H1 (cell line): ENCODE results near the gene TSHZ2. TPM values are rescaled to one million over a fixed set of nuclear protein-coding genes. Genes with fewer than 3 reads are reported as not detected.

Source experiments
- CTCF ChIA-PET: fragments of 300-600 bp; sonication (Branson Sonifier 250); formaldehyde crosslinking; loops from one replicate; lab custom pipeline; 2021; ENCODE audit not compliant: partially characterized antibody; lab: Charles Lee
- POLR2A ChIA-PET: fragments of 300-600 bp; sonication (Branson Sonifier 250); formaldehyde crosslinking; loops from one replicate; lab custom pipeline; 2021; ENCODE audit warnings: inconsistent platforms; ENCODE audit not compliant: partially characterized antibody; lab: Charles Lee
- DNase-seq, 2 experiments: peaks; one replicate each; pipeline versions ENCODE4 v3.0.0 to v3.0.0-alpha.2; 2010 to 2022; ENCODE audit warnings: low spot score in 2 of 2, low read depth in 1 of 2, mixed read lengths in 1 of 2
- FAIRE-seq: peaks from 2 replicates; lab custom pipeline; 2011; peaks lifted over from hg19 to GRCh38; lab: Jason Lieb, UNC
- H2AFZ ChIP-seq: 2 replicates; pipeline ENCODE4 v1.8.1; 2012; ENCODE audit warnings: low read length, inconsistent platforms
- H2AK5ac ChIP-seq: 2 replicates; pipeline ENCODE4 v1.6.1; 2013; ENCODE audit warnings: low read depth, low read length
- H2BK120ac ChIP-seq: replicated peaks from 2 replicates; pipeline ENCODE3; 2013; ENCODE audit warnings: low read depth, low read length, inconsistent platforms
- H2BK12ac ChIP-seq: 2 replicates; pipeline ENCODE4 v1.6.1; 2013; ENCODE audit warnings: low read depth, low read length
- H2BK15ac ChIP-seq: 2 replicates; pipeline ENCODE4 v1.6.1; 2013; ENCODE audit warnings: low read length
- H2BK20ac ChIP-seq: 2 replicates; pipeline ENCODE4 v1.6.1; 2013; ENCODE audit warnings: low read length
- H2BK5ac ChIP-seq: 2 replicates; pipeline ENCODE4 v1.6.1; 2013; ENCODE audit warnings: low read depth, low read length
- H3K14ac ChIP-seq: 2 replicates; pipeline ENCODE4 v1.6.1; 2013; ENCODE audit warnings: inconsistent platforms; ENCODE audit not compliant: insufficient read length
- H3K18ac ChIP-seq: 2 replicates; pipeline ENCODE4 v1.6.1; 2013; ENCODE audit warnings: low read length; ENCODE audit errors: extremely low read depth
- H3K23ac ChIP-seq: 2 replicates; pipeline ENCODE4 v1.6.1; 2013; ENCODE audit warnings: inconsistent platforms; ENCODE audit not compliant: insufficient read length
- H3K23me2 ChIP-seq: 2 replicates; pipeline ENCODE4 v1.6.1; 2013; ENCODE audit warnings: low read depth, low read length
- H3K27ac ChIP-seq: 2 replicates; pipeline ENCODE4 v1.6.1; 2011; ENCODE audit warnings: low read depth, low read length, inconsistent platforms
- H3K27me3 ChIP-seq, 4 experiments: replicated peaks in 1 of 4; 1 replicate in 1 of 4; 2 replicates in 3 of 4; pipeline versions ENCODE4 v1.6.1 to v1.8.1; 2011 to 2013; ENCODE audit warnings: low read length in 3 of 4, mild to moderate bottlenecking in 3 of 4, inconsistent platforms in 2 of 4, mixed read lengths in 2 of 4, moderate library complexity in 1 of 4; ENCODE audit not compliant: control insufficient read depth in 3 of 4, insufficient read depth in 3 of 4; ENCODE audit errors: extremely low read depth in 1 of 4
- H3K36me3 ChIP-seq, 4 experiments: 2 replicates each; pipeline versions ENCODE4 v1.6.1 to v1.8.1; 2011 to 2013; ENCODE audit warnings: mild to moderate bottlenecking in 4 of 4, low read length in 3 of 4, moderate library complexity in 2 of 4, control low read depth in 1 of 4, inconsistent platforms in 1 of 4; ENCODE audit not compliant: insufficient read depth in 4 of 4, control insufficient read depth in 2 of 4
- H3K4ac ChIP-seq: replicated peaks from 2 replicates; pipeline ENCODE3; 2013; ENCODE audit warnings: low read length, low read depth, mixed read lengths, inconsistent platforms; ENCODE audit not compliant: insufficient read length
- H3K4me1 ChIP-seq, 4 experiments: replicated peaks in 1 of 4; 1 replicate in 1 of 4; 2 replicates in 3 of 4; pipeline versions ENCODE4 v1.6.1 to v1.8.1; 2011 to 2013; ENCODE audit warnings: low read length in 3 of 4, inconsistent platforms in 2 of 4, mixed read lengths in 1 of 4; ENCODE audit not compliant: insufficient read depth in 4 of 4, control insufficient read depth in 3 of 4
- H3K4me2 ChIP-seq, 2 experiments: 2 replicates each; pipeline versions ENCODE4 v1.6.1 to v1.8.1; 2011 to 2013; ENCODE audit warnings: low read depth in 2 of 2, low read length in 2 of 2, control low read depth in 1 of 2, inconsistent platforms in 1 of 2, mild to moderate bottlenecking in 1 of 2; ENCODE audit not compliant: insufficient read depth in 1 of 2
- H3K4me3 ChIP-seq, 4 experiments: fragments of 200-600, 300-600 bp in 1 of 4; sonication (generic), shearing (Covaris generic), sonication (Bioruptor Twin) in 1 of 4; 2 replicates each; pipeline versions ENCODE4 v1.5.1 to v1.8.1; 2011 to 2016; ENCODE audit warnings: low read length in 4 of 4, low read depth in 3 of 4, control low read depth in 2 of 4, inconsistent platforms in 2 of 4, mild to moderate bottlenecking in 2 of 4, mixed read lengths in 1 of 4, moderate library complexity in 1 of 4; ENCODE audit not compliant: insufficient read depth in 2 of 4; ENCODE audit errors: extremely low read depth in 1 of 4
- H3K56ac ChIP-seq: replicated peaks from 2 replicates; pipeline ENCODE3; 2013; ENCODE audit warnings: low read depth, mild to moderate bottlenecking, mixed read lengths, low read length, inconsistent platforms; ENCODE audit not compliant: insufficient read length
- H3K79me1 ChIP-seq: 2 replicates; pipeline ENCODE4 v1.6.1; 2013; ENCODE audit warnings: low read depth, low read length, control low read depth
- H3K79me2 ChIP-seq, 2 experiments: 2 replicates each; pipeline versions ENCODE4 v1.6.1 to v1.8.1; 2012 to 2013; ENCODE audit warnings: low read length in 2 of 2, mild to moderate bottlenecking in 2 of 2, inconsistent platforms in 1 of 2; ENCODE audit not compliant: insufficient read depth in 2 of 2, control insufficient read depth in 1 of 2
- H3K9ac ChIP-seq, 4 experiments: replicated peaks in 1 of 4; 1 replicate in 1 of 4; 2 replicates in 3 of 4; pipeline versions ENCODE4 v1.6.1 to v1.8.1; 2011 to 2013; ENCODE audit warnings: low read depth in 3 of 4, low read length in 3 of 4, control low read depth in 2 of 4, mild to moderate bottlenecking in 2 of 4, moderate library complexity in 2 of 4, inconsistent platforms in 1 of 4; ENCODE audit errors: extremely low read depth in 1 of 4
- H3K9me3 ChIP-seq, 2 experiments: 2 replicates each; pipeline versions ENCODE4 v1.6.1 to v1.8.1; 2012 to 2013; ENCODE audit warnings: mild to moderate bottlenecking in 2 of 2, moderate library complexity in 2 of 2, control low read depth in 1 of 2, inconsistent platforms in 1 of 2, low read depth in 1 of 2, low read length in 1 of 2, mixed read lengths in 1 of 2; ENCODE audit not compliant: insufficient read depth in 2 of 2
- H4K20me1 ChIP-seq, 2 experiments: replicated peaks in 1 of 2; 2 replicates each; pipeline versions ENCODE3 to v1.8.1; 2011 to 2013; ENCODE audit warnings: inconsistent platforms in 2 of 2, low read length in 2 of 2, mild to moderate bottlenecking in 1 of 2; ENCODE audit not compliant: insufficient read depth in 2 of 2, control insufficient read depth in 1 of 2
- H4K5ac ChIP-seq: 2 replicates; pipeline ENCODE4 v1.6.1; 2013; ENCODE audit warnings: low read length, low read depth, mixed read lengths, inconsistent platforms; ENCODE audit not compliant: insufficient read length
- H4K8ac ChIP-seq: 2 replicates; pipeline ENCODE4 v1.8.0; 2013; ENCODE audit warnings: mild to moderate bottlenecking, moderate library complexity, low read length, inconsistent platforms; ENCODE audit not compliant: insufficient read depth; ENCODE audit errors: extremely low read depth
- H4K91ac ChIP-seq: replicated peaks from 2 replicates; pipeline ENCODE3; 2013; ENCODE audit warnings: low read length, mixed read lengths, inconsistent platforms; ENCODE audit not compliant: insufficient read length
- BACH1 ChIP-seq: IDR thresholded peaks from 2 replicates; pipeline ENCODE4 v1.6.1; 2012; ENCODE audit warnings: low read length, improper control_type of control experiment
- CBX8 ChIP-seq: fragments of 300-800, 300-1000 bp; sonication (generic); IDR thresholded peaks from 2 replicates; pipeline ENCODE4 v1.7.1; 2016; ENCODE audit warnings: low read depth, low read length, borderline replicate concordance
- MAFK ChIP-seq: IDR thresholded peaks from 2 replicates; pipeline ENCODE4 v1.6.1; 2012; ENCODE audit warnings: low read depth, mild to moderate bottlenecking, improper control_type of control experiment, low read length
- NANOG ChIP-seq: IDR thresholded peaks from 2 replicates; pipeline ENCODE4 v1.6.1; 2011; ENCODE audit warnings: low read length, low read depth, mild to moderate bottlenecking, inconsistent platforms; ENCODE audit not compliant: insufficient read depth, poor library complexity, severe bottlenecking
- POLR2AphosphoS5 ChIP-seq: IDR thresholded peaks from 2 replicates; pipeline ENCODE4 v1.6.1; 2011; ENCODE audit warnings: low read depth, low read length
- WGBS, 2 experiments: shearing (Covaris generic) in 1 of 2; methylation state at CpG; one replicate each; pipeline versions ENCODE4 v1.1.6 to v1.1.7; 2013 to 2015; ENCODE audit warnings: low lambda C conversion rate in 2 of 2, mixed read lengths in 2 of 2, inconsistent platforms in 1 of 2, low coverage in 1 of 2, missing lambda C conversion rate in 1 of 2; ENCODE audit not compliant: insufficient replicate concordance in 2 of 2, insufficient coverage in 1 of 2, insufficient read length in 1 of 2; ENCODE audit errors: extremely low coverage in 1 of 2, missing lambda C conversion rate in 1 of 2; 5-methylcytosine and 5-hydroxymethylcytosine counted together
- polyA plus RNA-seq, 7 experiments: library from polyadenylated mRNA; depleted of rRNA in 3 of 7; stranded (reverse) in 5 of 7; unstranded in 2 of 7; fragments of >200 nt in 5 of 7; fragments of 200-250 nt in 2 of 7; gene quantifications; 1 replicate in 5 of 7; 2 replicates in 1 of 7; 4 replicates in 1 of 7; pipeline versions ENCODE4 v1.2.1 to v1.2.3, GENCODE V29; 2011 to 2013; ENCODE audit warnings: missing spikeins in 2 of 7, mixed read lengths in 2 of 7
- total RNA-seq: library from RNA; stranded (reverse); fragmentation: NEBNext Ultra II Directional; extraction: Animal tissue kit (Norgen Biotek cat#: 25700); gene quantifications from 2 replicates; pipeline ENCODE4 v1.2.1, GENCODE V29; 2021

TSHZ2 gene
- total and polyA plus RNA-seq, 2 of the 8 experiments (the other 6 are each of a cell fraction or from before 2014, with no cell fraction given) = 0.14 to 0.30 TPM

DNA sequence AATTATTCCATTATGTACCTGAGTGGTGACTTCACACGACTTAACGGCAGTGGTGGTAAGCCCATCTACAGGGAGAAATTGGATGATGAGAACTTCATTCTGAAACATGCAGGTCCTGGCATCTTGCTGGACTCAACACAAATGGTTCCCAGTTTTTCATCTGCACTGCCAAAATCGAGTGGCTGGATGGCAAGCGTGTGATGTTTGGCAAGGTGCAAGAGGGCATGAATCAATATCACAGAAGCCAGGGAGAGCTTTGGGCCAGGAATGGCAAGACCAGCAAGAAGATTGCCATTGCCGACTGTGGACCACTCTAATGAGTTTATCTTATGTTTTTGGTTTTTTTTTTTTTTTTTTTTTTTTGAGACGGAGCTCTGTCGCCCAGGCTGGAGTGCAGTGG lies 449.2 kb downstream of the TSHZ2 start:
- Histone ChIP-seq H2BK12ac (no peak overlapping the region), H2BK20ac (no peak overlapping the region), H4K91ac (no peak overlapping the region), H3K14ac (no peak overlapping the region), H3K4me1 (no peaks in the 10 kb centered on the region), H4K8ac (no peak overlapping the region), H3K27me3 (no peaks in the 10 kb centered on the region), H3K27ac (no peak overlapping the region), H2BK120ac (no peak overlapping the region), H4K5ac (no peak overlapping the region), H2AK5ac (no peak overlapping the region), H4K20me1 (no peaks in the 10 kb centered on the region), H3K9me3 (no peaks in the 10 kb centered on the region), H3K23ac (no peak overlapping the region), H3K36me3 (no peaks in the 10 kb centered on the region; a peak in 1 of 8 replicates), H2BK15ac (no peak overlapping the region), H3K9ac (no peak overlapping the region), H3K23me2 (no peaks in the 10 kb centered on the region; the same call in 1 of the 2 replicates), H3K18ac (no peak overlapping the region), H3K56ac (no peak overlapping the region), H3K79me1 (no peaks in the 10 kb centered on the region), H2BK5ac (no peak overlapping the region), H3K4me2 (no peak overlapping the region), H2AFZ (no peak overlapping the region), H3K79me2 (no peaks in the 10 kb centered on the region), H3K4ac (no peak overlapping the region), H3K4me3 (no peak overlapping the region)
- FAIRE-seq = no peak
- ChIA-PET POLR2A (no interaction called here), CTCF (interaction anchor here (1.1 to 1.4 kb wide), 4 partner anchors 7 to 213 kb away, joined by 3 to 4 read pairs (median 3); no protein-coding TSS in a partner anchor)
- TF ChIP-seq CBX8 = no peak
- TF ChIP-seq BACH1 = no peak
- no peak for TF ChIP-seq MAFK
- TF ChIP-seq POLR2AphosphoS5 = no peak
- no peak for TF ChIP-seq NANOG
- WGBS, 2 experiments = 90% methylated on average over 4 of the region's 7 CpGs; no CpG with 5 or more reads in 1 of the 2 experiments
- DNase-seq = no peak
